ENCODE results near the gene KCNIP3.

The KCNIP3 gene

DNA sequence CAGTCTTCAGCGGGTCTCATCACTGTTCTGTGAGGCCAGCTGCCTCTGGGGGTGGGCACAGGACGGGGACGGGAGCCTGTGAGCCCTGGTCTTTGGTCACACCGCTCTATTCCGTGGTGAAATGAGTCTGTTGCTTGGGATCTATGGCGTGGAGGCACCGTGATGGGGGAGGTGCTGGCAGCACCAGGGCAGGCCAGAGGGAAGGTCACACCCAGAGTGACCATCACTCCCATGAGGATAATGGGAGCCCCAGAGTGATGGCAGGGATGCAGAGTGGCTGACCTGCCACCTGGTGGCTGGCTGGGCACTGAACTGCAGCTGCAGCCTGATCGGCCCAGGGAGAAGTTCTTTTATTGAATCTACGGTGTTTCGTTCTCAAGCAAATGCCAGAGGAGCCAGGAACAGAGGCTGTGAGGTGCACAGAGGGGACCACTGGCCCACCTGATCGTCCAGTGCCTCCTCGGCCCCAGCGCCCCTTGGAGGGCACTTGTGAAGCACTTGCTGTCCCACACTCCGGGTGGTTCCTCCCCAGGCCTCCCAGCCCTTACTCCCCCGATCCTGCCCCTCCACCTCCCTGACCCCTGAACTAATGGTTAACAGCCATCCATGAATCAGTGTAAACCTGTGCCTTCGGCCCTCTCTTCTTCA, 17.9 kb downstream of the KCNIP3 start:
- no peak for DNase-seq

DNA sequence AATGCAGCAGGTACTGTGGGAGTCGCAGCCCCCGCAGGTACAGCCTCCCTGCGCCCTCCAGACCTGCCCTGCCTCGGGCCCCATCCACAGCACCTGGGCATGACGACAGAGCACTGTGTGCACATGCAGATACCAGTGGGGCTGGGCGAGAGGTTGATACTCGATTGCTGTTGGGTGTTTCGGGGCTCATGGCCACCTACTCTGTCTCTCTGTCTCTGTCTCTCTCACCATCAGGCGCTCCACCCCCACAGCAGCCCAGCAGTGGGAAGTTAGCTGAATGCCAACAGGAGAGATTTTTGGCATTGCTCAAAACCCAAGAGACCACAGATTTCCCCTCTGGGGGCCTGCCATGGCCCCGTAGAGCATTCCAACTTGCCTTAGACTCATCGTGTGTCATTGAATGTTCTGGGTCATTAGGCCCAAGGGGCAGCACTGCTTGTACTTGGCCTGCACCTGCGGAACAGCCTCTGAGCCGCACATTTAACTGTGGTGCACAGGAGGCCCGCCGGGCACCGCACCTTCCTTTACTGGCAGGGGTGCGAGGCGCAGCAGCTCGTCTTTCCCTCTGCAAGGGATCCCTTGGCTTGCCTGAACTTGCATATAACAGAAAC, 18.8 kb downstream of the KCNIP3 start:
- no peak for DNase-seq

DNA sequence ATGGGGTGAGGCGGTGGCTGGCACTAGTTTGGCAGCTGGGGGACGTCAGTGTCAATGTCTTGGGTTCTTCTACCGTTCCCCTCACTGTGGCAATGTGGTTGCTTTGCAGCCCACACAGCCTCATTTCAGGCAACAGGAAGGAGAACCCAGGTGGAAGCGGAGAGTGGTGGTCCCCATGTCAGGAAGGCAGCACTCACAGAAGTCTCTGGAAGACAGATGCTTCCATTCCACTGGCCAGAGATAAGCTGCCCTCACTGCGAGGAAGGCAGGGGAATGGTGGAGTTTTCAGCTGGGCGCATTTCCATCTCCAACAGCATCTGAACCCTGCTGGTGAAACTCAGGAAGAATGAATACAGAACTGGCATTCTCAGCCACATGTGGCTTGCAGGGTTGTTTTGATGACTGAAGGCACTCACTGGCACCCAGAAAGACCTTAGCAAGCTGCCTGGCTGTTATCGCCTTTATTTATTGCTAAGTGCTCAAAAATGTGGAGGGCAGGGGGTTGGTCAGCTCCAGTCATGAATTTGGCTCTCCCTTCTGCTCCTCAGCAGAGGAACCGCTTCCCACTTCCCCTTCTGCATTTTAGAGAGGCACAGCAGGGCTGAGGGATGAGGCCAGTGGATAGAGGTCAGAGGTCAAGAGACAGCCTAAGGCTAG, 19.4 kb downstream of the KCNIP3 start:
- DNase-seq: no peak

DNA sequence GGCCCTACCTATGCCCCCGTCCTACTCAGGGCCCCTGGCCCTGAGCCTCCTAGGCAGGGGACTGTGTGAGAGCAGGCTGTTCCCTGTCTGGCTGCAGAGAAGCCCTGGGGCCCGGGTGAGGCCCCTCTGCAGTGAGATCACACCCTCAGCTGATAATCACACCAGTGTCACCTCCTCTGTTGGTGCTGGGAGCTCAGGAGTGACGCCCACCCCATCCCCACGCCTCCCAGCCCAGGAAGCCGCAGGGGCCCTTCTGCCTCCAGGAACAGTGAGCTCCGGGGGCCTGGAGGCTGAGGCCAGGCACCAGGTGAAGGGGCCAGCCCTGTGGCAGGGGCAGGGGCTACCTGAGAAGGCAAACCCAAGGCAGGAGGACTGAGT, 20.0 kb downstream of the KCNIP3 start:
- DNase-seq: no peak

DNA sequence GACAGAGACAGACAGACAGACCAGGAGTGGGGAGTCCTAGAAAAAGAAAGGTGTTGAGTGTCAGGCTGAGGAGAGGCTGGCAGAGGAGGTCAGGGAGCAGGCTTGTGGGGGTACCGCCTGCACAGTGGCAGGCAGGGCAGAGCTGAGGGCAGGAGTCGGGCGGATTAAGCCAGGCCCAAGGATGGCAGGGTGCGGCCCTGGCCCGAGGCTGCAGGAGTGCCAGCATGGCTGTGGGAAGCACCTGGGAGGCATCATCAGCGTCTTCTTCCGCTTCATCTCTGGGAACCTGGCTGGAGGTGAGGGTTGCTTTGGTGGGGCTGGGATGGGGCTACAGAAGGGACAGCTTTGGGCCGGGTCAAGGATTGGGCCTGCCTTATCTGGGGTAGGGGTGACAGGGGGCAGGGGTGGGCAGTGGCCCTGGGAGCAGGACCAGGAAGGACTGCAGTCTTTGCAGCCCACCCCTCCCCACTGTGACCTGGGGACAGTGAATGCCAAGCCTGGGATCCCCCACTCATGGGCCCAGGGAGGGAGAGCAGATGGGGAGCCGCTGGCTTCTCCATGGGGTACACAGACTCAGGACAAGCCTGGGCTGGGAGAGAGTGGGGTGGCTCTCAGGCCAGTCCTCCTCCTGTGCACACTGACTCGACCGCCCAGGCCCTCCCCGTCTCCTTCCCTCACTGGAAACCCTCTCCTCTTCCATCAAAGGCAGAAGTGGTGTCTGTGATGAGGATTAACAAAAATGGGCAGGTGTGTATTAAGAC, 20.7 kb downstream of the KCNIP3 start:
- DNase-seq: no peak

DNA sequence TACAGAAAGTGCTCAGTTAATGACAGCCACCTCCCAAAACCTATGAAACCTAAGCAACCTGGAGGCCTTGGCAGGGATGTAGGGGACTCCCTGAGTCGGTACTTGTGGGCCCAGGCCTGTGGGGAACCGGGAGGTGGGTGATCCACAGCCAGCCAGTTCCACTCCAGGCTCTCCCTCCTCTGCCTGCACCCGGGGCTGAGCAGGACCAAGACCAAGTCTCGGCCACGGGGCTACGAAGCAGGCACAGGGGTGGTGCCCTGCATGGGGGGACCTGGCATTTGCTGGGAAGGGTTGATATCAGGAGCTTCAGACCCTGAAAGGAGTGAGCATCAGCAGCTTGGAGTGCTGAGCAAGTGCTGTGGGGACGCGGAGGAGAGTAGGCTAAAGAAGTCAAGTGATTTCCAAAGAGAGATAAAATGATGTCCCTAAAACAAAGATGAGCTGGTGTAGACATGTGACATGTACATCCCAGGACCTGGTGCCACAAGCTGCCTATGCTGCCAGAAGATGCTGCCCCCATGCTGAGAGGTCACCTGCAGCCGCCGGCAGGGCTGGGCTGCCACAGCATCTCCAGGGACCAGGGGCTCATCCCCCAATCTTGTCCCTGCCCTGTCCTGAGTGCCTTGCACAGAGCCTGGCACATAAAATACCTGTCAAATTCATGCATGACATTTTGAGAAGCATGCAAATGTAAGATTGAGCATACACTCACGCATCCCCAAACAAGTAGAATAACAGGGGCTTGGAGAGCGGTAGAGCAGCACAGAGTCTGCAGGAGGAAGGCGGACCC, 21.5 kb downstream of the KCNIP3 start:
- DNase-seq: no peak

DNA sequence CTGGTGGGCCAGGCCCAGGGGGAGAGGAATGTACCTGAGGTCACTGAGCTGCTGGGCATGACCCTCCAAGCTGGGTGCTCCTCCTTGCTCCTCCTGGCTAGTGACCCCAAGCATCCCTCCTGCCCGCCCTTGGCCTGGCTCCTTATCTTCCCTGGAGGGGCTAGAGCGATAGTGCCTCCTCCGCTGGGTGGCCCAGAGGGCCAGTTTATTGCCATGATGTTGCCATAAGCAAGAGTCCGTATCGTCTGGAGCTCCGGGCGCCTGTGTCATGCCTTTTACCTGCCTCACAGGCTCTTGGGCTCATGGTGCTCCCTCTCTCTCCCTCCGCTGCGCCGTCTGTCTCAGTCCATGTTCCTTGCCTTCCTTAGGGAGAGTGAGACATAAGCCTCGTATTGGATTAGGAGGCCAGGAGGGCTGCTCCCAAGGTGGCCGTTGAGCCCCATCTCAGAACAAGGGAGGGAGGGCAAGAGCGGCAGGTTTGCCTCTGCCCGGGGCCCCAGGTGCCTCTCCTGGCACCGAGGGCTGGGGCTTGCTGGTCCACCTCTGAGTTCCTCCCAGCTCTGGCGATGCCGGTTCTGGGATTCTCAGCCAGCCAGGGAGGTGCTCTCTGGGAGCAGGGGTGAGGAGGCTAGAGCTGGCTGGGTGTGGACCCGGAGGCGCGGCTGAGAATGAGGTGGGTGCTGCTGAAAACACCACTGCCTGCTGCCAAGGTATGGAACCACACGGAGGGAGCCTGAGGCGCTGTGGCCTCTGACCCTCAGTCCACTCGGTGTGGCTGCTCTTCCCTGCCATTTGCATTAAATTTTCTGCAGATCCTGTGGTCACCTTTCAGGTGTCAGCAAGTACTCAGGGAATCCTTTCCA, 22.6 kb downstream of the KCNIP3 start:
- DNase-seq: no peak

DNA sequence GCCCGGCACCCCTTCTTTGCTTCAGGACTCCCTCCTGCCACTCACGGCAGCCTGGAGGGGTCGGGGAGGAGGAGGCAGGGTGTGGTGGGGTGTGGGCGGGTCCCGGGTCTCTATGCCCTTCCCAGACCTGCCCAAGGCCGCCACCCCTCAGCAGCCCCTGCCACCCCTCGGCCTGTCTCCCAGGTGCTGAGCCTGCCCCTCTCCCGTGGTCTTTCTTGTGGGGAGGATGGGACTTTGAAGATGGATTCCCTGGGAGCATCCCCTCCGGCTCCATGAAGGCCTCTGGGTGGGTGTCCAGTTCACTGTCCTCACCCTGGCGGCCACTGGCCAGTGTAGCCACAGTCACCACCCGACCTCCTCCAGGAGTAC, 23.2 kb downstream of the KCNIP3 start:
- DNase-seq: no peak

DNA sequence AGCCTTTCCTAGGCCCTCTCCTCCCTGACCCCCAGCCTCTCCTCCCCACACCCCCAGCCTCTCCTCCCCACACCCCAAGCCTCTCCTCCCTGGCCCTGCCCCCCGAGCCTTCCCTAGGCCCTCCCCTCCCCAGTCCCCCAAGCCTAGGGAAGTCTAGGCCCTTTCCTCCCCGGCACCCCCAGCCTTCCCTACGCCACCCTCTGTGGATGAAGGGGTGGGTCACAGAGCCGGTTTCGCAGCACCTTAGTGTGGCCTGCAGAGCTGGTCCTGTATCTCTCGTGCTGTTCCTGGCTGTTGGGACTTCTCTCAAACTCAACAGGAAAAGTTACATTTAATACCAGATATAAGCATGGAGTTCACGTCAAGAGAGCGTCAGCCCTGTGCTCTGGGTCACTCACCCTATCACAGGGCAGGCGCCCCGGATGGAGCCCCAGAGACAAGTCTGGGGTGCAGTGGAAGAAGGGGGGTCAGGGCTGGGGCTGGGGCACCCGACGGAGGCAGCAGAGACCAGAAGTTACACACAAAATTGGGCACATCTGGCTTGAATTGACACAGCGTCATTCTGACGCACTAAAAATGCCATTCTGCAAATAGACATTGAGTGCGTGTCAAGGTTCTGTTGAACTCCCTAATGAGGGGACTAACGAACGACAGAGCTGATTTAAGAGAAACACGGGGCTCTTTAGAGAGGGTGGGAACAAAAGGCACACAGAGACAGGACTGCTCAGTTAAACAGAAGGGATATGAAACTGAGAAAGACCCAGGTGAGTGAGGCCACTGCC, 24.0 kb downstream of the KCNIP3 start:
- no peak for DNase-seq

DNA sequence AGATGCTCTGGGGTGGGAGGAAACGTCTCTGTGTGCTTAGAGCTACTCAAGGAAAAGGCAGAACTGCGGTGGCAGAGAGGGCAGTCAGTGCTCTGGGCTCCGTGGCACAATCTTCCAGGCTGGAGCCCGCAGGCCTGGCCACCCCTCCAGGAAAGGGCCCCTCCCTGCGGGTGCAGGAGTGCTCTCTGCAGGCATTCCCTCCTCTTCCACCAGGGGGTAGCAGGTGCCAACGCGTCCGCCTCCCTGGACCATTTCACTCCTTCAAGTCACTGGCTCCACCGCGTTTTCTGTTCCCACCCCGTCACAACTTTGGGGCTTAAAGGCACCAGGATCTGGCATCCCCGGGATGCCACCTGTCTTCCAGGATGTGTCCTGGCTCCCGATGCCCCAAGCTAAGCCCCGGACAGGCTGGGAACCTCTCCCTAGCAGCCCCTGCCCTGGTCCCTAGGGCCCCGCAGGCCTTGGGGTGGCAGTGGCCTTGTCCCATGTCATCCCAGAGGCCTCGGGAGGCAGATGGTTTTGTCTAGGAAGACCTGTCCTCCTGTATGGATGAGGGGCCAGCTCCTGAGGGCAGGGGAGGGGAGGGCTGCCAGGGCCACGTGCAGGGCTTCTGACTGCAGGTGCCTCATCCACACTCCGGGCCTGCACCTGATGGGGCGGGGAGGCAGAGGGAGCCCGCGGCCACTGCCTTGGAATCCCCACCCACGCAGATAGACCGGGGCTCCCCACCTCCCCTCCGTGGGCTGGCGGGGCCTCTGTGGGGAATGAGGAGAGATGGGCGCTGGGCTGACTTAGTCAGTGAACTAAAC, 26.4 kb downstream of the KCNIP3 start:
- DNase-seq: no peak

DNA sequence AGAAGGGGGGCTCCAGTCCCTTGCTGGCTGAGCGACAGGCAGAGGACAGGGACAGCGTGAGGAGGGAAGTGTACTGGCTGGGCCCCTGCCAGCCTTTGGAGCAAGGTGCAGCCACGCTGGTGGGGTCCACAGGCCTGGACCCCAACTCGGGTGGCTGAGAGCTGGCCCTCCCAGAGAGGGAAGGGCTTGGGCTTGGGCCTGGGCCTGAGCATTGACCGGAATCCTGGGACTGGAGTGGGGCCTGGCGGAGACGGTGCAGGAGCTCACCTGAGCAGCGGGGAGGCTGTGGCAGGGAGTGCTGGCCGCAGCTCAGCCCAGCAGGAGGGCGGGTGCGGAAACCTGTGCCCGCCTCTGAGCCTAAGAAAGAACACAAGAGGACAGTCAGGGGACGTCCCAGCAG, 27.9 kb downstream of the KCNIP3 start:
- DNase-seq: no peak

DNA sequence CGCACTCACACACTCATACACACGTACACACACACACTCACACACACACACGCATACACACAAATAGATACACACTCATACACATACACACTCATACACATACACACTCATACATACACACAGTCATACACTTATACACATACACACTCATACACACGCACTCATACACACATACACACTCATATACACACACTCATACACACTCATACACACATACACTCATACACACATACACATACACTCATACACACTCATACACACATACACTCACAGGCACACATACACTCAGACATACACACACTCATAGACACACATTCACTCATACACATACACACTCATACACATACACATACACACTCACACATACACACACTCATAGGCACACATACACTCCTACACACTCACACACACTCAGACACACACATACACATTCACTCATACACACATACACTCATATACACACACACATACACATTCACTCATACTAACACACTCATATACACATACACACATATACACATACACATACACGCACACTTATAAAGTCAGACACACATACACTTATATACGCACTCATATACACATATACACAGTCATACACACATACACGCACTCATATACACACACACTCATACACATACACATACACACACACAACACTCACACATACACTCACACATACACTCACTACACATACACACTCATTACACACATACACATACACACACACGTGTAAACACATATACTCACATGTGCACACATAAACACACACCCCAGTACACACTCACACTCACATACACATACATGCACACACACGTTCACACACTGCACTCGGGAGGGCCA, 28.7 kb downstream of the KCNIP3 start:
- DNase-seq: no peak

DNA sequence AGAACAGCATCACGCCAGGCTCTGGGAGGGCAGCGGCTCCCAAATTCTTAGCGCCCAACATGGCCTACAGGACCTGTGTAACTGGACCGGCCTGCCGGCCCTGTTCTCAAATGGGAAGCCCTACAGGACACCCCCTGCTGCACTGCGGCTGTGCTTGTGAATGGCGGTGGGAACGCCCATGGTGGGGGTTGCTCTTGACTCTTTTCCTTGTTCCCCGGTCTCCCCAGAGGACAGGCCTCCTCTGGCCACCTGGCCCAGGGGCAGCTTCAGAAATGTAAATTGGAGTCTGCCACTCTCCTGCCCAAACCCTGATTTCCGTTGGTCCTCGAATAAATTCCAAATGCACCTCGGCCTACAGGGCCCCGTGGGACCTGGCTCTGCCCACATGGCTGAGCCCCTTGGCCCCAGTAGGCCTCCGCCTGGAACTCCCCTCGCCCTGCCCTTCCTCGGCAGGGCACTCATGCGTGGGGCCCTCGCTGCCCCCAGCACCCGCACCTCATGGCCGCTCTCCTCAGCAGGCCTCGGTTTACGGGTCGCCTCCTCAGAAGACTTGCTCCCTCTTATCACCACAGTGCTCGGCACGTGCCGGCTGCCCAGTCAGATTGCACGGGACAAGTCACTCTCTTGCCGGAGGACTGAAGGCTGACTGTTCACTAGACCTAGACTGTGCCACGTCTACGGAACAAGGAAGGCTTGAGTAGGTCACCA, 29.4 kb downstream of the KCNIP3 start:
- DNase-seq: no peak

DNA sequence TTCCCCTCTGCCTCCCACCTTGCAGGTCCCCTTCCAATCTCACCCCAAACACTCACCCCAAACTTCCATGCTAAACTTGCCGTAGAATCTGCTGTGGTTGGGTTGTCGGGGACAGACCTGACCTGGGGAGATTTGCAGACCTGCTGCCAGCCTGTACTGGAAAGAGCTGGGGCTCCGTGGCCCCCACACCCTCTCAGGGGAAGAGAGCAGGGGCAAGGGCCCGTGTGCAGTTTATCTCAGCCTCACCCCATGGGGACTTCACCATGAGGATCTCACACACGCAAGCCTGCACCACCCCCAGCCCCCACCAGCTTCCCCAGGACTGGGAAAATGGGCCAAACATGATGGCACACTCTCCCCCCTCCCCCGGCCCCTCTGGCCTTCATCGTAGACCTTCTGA, 30.7 kb downstream of the KCNIP3 start:
- no peak for DNase-seq

DNA sequence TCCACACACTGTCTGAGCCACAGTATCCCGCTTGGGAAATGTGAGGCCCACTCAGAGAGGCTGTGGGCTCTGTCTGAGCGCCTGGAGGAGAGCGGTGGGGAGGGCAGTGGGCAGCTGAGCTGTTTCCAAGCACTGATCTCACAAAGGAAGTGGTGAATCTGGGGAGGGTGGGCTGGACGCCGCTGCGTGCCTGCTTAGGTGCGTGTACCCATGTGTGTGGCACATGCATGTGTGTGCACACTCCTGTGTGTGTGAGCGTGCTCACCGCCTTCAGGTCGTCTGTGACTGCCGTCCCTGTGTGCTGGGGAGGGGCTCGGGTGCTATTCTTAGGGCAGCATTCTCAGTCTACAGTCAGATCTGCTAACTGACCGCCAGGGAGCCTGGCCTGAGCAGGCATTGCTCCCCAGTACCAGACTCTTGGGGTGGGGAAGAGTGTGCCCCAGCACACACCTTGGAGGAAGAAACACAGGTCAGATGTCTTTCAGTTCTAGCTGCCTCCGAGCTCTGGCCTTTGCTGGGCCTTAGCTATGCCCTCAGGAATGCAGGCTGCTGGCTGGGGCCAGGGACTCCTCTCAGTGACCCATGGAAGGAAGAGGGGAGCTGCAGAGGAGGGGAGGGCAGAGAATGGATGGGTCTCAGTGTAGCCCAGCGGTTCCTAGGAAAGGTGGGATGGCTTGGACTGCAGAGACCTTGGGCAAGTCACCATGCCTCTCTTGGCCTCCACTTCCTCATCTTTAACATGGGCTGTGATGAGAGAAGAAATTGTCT, 31.4 kb downstream of the KCNIP3 start:
- DNase-seq: no peak

DNA sequence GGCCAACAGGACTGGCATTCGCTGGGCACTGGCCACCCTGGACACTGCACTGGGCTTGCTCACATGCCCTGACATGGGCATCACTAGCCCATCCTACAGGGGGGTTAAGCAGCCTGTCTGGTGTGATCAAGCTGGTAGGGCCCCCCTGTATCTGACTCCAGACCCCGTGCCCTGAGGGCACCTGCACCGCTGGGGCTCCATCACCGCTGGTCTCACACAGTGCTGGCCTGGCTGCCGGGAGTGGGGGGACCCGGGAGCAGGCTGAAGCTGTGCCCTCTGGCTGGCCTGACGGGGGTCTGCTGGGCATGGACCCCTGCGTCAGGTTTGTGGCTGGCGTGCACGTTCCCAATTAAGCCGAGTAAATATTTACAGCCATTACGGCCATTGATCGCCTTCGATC, 32.3 kb downstream of the KCNIP3 start:
- no peak for DNase-seq

DNA sequence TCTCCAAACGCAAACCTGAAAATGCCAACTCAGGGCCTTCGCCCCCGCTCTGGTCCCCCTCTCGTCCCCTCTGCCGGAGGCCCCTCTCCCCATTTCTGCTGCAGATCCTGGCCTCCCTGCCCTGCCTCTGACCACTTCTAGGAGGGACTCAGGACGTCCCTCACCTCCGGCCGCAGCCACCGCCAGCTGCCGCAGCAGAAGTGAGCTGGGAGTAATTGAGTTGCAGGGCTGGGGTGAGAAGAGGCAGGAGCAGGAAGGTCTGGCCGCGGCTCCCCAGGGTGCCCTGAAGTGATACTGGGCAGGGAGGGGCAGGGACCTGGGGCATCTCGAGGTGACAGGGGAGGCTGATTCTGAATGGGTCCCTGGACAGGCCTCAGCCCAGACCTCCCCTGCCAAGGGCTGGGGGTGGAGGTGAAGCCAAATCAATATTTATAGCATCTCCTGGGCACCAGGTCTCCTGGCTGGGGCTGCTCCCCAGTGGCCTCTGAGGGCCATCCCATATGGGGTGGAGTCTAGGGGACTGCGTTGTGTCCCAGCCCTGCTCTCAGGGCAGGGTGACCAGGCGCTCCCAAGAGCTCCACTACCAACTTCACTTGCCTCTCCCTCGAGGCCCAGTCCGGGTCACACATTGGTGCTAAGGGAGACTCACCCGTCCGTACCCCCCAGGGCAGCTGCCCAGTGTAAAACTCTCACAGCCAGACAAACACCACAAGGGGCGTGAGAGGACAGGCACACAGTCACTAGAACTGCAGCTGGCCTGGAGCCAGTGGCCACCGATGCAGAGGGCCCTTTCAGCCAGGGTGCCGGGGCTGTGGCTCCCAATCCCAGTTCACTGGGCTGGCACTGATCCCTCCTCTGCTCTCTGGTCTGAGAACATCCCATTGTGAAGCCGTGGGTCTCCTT, 33.0 kb downstream of the KCNIP3 start:
- DNase-seq: no peak
